ENCODE results near the gene DDC. TPM values are rescaled to one million over a fixed set of nuclear protein-coding genes. Genes with fewer than 3 reads are reported as not detected.
"Not testable (repeated sequence)": the region's sequence is repeated elsewhere in the genome, so short reads cannot be mapped to it uniquely, and the experiment has no call there.

DDC gene
- total and polyA plus RNA-seq, 9 donors: 0.24 to 3.3 (median 0.72) TPM

DNA sequence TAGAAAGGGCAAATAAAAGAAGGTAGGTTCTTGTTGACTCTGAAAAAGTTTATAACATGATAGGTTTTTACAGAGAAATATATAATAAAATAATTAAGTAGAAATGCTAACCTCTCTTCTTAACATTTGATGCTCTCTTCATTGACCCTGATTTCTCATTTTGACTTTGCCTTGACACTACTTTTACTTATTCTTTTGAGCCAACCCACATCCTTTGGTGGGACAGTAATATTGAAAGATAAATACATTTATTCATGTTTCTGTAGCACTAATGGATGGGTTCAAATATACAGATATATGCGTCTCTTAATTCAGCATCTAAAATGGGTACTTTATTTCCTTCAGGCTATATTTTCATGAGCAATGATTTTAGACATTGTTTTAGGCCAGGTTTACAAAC is 34.4 kb downstream of the DDC start:
- Histone ChIP-seq H3K36me3 (no peaks in the 10 kb centered on the region), H3K9me3 (no peaks in the 10 kb centered on the region), H3K27ac (no peak overlapping the region), H3K4me3 (no peak overlapping the region), H3K27me3 (no peaks in the 10 kb centered on the region), H3K4me1 (ENCODE audit: insufficient read depth) (no peaks in the 10 kb centered on the region)
- no peak for DNase-seq
- WGBS, 3 donors: 93 to 100% (median 94%) methylated on average over 1 of the region's 1 CpG
- intact Hi-C loops (cut with DNase I): no loop called here
- no peak for TF ChIP-seq POLR2A (IDR thresholded peaks at IDR 0.05)

DNA sequence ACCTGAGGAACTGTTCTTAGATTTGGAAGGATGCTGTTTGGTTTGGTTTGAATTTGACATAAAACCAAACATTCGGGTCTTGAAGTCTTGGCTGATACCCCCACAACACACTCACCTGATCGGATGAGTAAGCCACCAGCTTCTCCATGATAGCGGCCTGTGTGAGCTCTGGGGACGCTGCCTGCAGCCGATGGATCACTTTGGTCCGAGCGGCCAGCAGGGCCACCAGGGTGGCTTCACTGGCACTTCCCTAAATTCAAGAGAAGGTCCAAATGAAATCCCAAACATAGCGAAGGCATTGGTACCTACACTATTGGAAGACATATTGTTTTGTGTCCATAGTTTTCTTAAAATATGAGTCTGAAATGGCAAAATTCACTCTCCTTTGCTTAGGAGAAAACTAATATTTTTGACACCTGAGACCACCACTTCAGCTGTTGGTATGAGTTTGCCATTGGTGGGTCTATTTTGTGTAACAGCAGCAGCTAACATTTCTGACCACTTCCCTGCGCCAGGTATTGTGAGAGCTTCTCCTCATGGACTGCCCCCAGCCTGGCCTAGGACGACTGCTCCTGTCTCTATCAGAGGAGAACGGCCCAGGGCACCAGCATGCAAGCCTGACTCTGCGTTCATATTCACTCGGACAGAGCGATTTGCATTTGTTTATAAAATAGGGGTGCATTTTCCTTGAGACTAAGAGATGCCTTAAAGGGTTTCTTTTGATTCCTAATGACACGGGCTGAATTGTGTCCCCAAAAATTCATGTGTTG is 35.9 kb downstream of the DDC start:
- WGBS, 3 donors: 86 to 92% (median 92%) methylated on average over 15 of the region's 15 CpGs
- no peak for DNase-seq
- intact Hi-C loops (cut with DNase I): no loop called here
- H3K9me3 ChIP-seq: no peaks in the 10 kb centered on the region
- H3K4me1 ChIP-seq (ENCODE audit: insufficient read depth): no peaks in the 10 kb centered on the region
- no peaks in the 10 kb centered on the region for H3K36me3 ChIP-seq
- H3K27ac ChIP-seq: no peak overlapping the region
- H3K4me3 ChIP-seq: no peak overlapping the region
- no peaks in the 10 kb centered on the region for H3K27me3 ChIP-seq
- TF ChIP-seq EP300 (IDR thresholded peaks at IDR 0.05) (no peak), POLR2A (IDR thresholded peaks at IDR 0.05) (no peak)
- TF ChIP-seq, protein P1, sequence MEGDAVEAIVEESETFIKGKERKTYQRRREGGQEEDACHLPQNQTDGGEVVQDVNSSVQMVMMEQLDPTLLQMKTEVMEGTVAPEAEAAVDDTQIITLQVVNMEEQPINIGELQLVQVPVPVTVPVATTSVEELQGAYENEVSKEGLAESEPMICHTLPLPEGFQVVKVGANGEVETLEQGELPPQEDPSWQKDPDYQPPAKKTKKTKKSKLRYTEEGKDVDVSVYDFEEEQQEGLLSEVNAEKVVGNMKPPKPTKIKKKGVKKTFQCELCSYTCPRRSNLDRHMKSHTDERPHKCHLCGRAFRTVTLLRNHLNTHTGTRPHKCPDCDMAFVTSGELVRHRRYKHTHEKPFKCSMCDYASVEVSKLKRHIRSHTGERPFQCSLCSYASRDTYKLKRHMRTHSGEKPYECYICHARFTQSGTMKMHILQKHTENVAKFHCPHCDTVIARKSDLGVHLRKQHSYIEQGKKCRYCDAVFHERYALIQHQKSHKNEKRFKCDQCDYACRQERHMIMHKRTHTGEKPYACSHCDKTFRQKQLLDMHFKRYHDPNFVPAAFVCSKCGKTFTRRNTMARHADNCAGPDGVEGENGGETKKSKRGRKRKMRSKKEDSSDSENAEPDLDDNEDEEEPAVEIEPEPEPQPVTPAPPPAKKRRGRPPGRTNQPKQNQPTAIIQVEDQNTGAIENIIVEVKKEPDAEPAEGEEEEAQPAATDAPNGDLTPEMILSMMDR (IDR thresholded peaks at IDR 0.05): no peak

DNA sequence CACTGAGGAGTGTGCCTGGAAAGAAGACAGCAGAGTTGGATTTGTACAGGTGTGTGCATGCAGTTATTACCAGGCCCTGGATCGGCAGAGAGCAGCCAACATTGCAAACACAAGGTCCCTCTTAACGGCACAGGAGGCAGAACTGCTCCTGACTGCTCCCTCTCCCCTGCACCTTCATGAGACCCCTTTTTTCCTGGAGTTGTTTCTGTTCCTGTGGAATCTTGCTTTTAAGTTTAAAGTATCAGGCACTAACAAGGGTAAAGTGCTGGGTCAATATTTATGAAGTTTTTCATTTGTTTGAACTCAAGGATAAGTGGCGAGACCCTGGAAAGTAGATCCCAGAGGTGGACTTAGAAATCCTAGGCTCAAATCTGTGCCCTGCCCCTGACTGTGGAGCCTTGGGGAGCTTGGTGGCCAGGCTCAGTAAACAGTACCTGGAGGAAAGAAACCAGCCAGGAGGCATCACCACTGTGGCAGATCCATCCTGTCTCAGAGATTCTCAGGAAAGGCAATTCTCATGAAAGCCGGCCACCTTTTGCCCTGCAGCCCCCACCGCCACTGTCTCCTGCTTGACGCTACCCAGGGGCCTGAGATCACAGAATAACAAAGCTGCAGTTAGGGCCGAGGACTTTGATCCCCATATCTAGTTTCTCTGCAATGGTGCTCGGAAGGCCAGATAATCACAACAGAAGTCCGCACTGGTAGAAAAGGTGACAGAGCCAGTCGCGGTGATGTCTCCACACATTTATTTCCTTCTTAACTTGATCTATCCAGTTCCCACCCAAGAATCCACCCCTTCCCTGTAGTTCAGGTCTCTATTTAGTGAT is 36.7 kb downstream of the DDC start:
- DNase-seq: no peak
- Histone ChIP-seq H3K36me3 (no peaks in the 10 kb centered on the region), H3K27me3 (no peaks in the 10 kb centered on the region), H3K4me3 (no peak overlapping the region), H3K4me1 (ENCODE audit: insufficient read depth) (no peaks in the 10 kb centered on the region), H3K9me3 (no peaks in the 10 kb centered on the region), H3K27ac (no peak overlapping the region)
- WGBS, 3 donors: 70 to 82% (median 73%) methylated on average over 11 of the region's 11 CpGs
- intact Hi-C loops (cut with DNase I): no loop called here
- TF ChIP-seq, protein P1 (IDR thresholded peaks at IDR 0.05): no peak
- TF ChIP-seq EP300 (IDR thresholded peaks at IDR 0.05) (no peak), POLR2A (IDR thresholded peaks at IDR 0.05) (no peak)

DNA sequence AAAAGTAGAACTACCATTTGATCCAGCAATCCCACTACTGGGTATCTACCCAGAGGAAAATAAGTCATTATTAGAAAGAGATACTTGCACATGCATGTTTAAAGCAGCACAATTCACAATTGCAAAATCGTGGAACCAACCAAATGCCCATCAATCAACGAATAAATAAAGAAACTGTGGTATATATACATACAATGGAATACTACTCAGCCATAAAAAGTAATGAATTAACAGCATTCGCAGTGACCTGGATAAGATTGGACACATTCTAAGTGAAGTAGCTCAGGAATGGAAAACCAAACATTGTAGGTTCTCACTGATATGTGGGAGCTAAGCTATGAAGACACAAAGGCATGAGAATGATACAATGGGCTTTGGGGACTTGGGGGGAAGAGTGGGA is 45.9 kb downstream of the DDC start:
- H3K27ac ChIP-seq; H3K4me3 ChIP-seq; H3K4me1 ChIP-seq (ENCODE audit: insufficient read depth); DNase-seq; H3K27me3 ChIP-seq; intact Hi-C loops (cut with DNase I); H3K9me3 ChIP-seq; H3K36me3 ChIP-seq: not testable (repeated sequence)
- 67 to 76% (median 75%) methylated on average over 3 of the region's 3 CpGs for whole genome bisulfite sequencing, 3 donors

DNA sequence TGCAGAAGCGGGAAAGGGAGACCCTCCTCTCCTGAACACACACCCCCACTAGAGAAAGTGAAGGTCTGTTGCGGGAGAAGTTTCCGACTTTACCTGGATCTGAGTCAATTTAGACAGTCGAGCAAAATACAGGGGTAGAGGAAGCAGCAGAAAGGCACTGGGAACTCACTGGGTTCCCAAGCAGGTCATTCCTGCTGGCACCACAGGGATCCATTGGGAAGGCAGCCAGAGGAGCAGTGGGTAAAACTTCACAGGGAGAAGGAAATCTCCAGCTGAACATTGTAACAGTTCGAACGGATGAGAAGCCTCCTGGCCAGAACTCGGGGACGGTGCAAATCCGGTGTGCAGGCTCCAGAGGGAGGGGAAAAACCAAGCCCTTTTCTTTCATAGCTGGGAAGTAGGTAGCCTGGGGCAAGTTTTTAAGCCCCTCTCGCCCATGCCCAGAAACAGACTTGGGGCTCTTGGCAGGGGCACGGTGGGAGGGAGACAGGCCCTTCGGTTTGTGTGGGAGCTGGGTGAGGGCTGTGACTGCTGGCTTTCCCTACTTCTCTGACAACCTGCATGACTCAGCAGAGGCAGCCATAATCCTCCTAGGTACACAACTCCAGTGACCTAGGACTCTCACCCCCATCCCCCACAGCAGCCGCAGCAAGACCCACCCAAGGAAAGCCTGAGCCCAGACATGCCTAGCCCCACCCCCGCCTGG is 51.9 kb downstream of the DDC start:
- intact Hi-C loops (cut with DNase I): no loop called here
- H3K36me3 ChIP-seq: no peaks in the 10 kb centered on the region

More for the DNA sequence above, 51.9 kb downstream of the DDC start:
- no peaks in the 10 kb centered on the region for H3K27me3 ChIP-seq
- WGBS, 3 donors: 90 to 91% (median 90%) methylated on average over 14 of the region's 14 CpGs
- no peak for DNase-seq
- no peak overlapping the region for H3K27ac ChIP-seq
- no peaks in the 10 kb centered on the region for H3K4me1 ChIP-seq (ENCODE audit: insufficient read depth)
- no peaks in the 10 kb centered on the region for H3K9me3 ChIP-seq
- no peak for TF ChIP-seq EP300 (IDR thresholded peaks at IDR 0.05)
- TF ChIP-seq, protein P1 (IDR thresholded peaks at IDR 0.05): no peak
- no peak overlapping the region for H3K4me3 ChIP-seq

Data from ovary (tissue), 9 donors.